A549 (cell line): Measurements from ENCODE around the gene ALDOA.

Source experiments
- FOSL2 ChIP-seq, 2 experiments: fragments of 450-650 bp in 1 of 2; fragments of >200 bp in 1 of 2; sonication (Bioruptor Twin) in 1 of 2; formaldehyde crosslinking; IDR thresholded peaks; 2 replicates each; pipeline versions ENCODE4 v1.5.0 to v1.6.1; 2016 to 2020; ENCODE audit warnings: mild to moderate bottlenecking in 1 of 2, moderate library complexity in 1 of 2
- POLR2A ChIP-seq: IDR thresholded peaks from 2 replicates; pipeline ENCODE4 v1.6.1; 2012; ENCODE audit warnings: mild to moderate bottlenecking, low read length
- RAD21 ChIP-seq, 2 experiments: fragments of >200 bp in 1 of 2; sonication (Bioruptor Twin) in 1 of 2; formaldehyde crosslinking in 1 of 2; IDR thresholded peaks in 1 of 2; conservative IDR thresholded peaks in 1 of 2; 2 replicates in 1 of 2; 3 replicates in 1 of 2; pipeline ENCODE4 v1.6.1; 2012 to 2018; ENCODE audit warnings: inconsistent platforms in 1 of 2
- RCOR1 ChIP-seq: fragments of 150-350 bp; IDR thresholded peaks from 2 replicates; pipeline ENCODE4 v1.6.1; 2014; ENCODE audit warnings: antibody characterized with exemption, low read length, low read depth
- TF ChIP-seq, protein P1 (sequence below): fragments of >200 bp; sonication (Bioruptor Twin); formaldehyde crosslinking; IDR thresholded peaks from 3 replicates; pipeline ENCODE4 v1.5.1; 2016
- TF ChIP-seq, protein P2 (sequence below): fragments of 450-650 bp; IDR thresholded peaks from 2 replicates; pipeline ENCODE4 v1.6.1; 2014; ENCODE audit warnings: antibody characterized with exemption

DNA sequence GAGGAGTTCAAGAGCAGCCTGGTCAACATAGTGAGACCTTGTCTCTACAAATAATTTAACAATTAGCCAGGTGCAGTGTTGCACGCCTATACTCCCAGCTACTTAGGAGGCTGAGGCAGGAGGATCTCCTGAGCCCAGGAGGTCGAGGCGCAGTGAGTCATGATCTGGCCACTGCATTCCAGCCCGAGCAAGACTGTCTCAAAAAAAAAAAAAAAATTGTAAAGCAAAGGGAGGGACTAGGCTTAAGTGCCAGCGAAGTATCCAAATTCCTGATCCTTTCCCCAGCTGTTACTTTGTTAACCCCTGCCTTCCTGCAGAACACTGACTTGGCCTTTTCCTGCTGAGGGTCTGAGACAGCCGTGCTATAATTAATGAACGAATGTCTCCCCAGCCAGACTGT lies 45.1 kb downstream of the ALDOA start:
- TF ChIP-seq, protein P1, sequence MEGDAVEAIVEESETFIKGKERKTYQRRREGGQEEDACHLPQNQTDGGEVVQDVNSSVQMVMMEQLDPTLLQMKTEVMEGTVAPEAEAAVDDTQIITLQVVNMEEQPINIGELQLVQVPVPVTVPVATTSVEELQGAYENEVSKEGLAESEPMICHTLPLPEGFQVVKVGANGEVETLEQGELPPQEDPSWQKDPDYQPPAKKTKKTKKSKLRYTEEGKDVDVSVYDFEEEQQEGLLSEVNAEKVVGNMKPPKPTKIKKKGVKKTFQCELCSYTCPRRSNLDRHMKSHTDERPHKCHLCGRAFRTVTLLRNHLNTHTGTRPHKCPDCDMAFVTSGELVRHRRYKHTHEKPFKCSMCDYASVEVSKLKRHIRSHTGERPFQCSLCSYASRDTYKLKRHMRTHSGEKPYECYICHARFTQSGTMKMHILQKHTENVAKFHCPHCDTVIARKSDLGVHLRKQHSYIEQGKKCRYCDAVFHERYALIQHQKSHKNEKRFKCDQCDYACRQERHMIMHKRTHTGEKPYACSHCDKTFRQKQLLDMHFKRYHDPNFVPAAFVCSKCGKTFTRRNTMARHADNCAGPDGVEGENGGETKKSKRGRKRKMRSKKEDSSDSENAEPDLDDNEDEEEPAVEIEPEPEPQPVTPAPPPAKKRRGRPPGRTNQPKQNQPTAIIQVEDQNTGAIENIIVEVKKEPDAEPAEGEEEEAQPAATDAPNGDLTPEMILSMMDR = no peak
- TF ChIP-seq POLR2A (no peak), RCOR1 (no peak), RAD21 (conservative IDR thresholded peaks at IDR 0.05 in 1 of 2, IDR thresholded peaks at IDR 0.05 in 1 of 2) (no peak), FOSL2 (IDR thresholded peaks at IDR 0.05) (no peak), FOSL2 (CRISPR knock-in tag; IDR thresholded peaks at IDR 0.05) (peak; percentile 41; the same call in 1 of the 2 replicates)
- TF ChIP-seq, protein P2, sequence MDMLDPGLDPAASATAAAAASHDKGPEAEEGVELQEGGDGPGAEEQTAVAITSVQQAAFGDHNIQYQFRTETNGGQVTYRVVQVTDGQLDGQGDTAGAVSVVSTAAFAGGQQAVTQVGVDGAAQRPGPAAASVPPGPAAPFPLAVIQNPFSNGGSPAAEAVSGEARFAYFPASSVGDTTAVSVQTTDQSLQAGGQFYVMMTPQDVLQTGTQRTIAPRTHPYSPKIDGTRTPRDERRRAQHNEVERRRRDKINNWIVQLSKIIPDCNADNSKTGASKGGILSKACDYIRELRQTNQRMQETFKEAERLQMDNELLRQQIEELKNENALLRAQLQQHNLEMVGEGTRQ = no peak
